ENCODE measurements around the gene FHOD3. TPM values are rescaled to one million over a fixed set of nuclear protein-coding genes. Genes with fewer than 3 reads are reported as not detected.

Gene FHOD3
- total RNA-seq (2022; extraction: Qiagen RNA extraction; ENCODE audit: low read depth) = 1.9 to 3.2 TPM (median 2.6 TPM) in 5 replicates

DNA sequence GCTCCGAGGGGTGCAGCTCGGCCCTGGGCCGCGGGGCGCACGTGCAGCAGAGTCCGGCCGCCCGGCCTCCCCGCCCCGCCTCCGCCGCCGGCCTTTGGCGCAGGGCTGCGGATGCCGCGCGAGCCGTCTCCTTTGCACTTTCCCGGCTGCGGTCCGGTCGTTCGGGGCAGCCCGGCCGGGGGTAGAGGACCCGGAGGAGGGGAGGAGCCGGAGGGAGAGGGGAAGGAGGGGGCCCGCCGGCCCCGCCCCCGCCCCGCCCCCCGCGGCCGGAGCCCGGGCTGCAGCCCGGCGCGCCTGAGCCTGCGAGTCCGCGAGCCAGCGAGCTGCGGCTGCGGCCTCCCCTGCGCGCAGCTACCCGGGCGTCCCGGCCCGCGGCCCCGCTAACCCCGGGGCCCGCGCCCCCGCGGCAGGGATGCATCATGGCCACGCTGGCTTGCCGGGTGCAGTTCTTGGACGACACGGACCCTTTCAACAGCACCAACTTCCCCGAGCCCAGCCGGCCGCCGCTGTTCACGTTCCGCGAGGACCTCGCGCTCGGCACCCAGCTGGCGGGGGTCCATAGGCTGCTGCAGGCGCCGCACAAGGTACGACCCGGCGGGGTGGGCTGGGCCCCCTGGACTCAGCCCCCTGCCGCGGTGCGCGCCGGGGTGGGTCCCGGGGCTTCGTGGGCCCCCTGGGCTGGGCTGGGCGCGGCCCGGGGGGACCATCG, at the start of gene FHOD3:
TSS of gene FHOD3 (plus strand) at position 297 of the 709 bp plus-strand sequence. CDS start at position 420, 123 bp downstream.

DNA sequence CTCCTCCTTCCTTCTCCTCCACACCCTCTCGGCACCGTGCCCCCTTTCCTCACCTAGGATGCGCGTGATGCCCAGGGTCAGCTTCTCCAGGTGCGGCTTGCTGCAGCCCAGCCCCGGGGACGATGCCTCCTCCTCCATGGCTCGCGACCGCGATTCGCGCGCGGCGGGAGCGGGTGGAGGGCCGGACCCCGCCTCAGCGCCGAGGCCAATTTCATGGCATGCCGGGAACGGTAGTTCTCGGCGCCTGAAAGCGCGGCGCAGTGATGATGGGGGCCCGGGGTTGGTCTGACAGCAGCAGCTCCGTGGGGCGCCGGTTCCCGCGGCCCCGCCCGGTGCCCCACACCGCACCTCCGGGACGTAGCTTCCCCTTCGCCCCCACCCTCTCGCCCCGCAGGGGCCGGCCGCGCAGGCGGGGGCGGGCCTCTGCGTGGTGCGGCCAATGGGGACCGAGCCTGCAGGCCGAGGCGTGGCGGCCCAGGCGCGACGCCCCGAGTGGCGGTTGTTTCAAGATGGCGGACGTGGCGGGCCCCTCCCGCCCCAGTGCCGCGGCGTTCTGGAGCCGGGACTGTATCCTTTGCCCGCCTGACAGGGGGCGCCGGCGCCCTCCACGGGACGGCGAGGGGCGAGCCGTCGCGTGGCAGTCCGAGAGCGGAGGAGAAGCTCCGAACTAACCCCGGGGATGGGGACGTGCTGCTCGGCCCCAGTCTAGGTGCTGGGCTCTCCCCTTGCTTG, 531.3 kb downstream of the FHOD3 start, which contains the start of the genes KIAA1328 and TPGS2:
TSS of gene KIAA1328 (plus strand) at position 498 of the 732 bp plus-strand sequence. CDS start at position 510, 12 bp downstream.
TSS of gene TPGS2 (minus strand) at position 373 of the 732 bp plus-strand sequence. CDS start at position 138, 235 bp downstream.

Other genes with a start within 250 kb of the FHOD3 start
- gene RPRD1A, start 230.2 kb upstream of the FHOD3 start, total RNA-seq (2022; extraction: Qiagen RNA extraction; ENCODE audit: low read depth) = 20.3 to 24.7 TPM (median 23.4 TPM) in 5 replicates
- 40.1 to 53.5 TPM (median 51.2 TPM) in 5 replicates for gene SLC39A6, start 168.4 kb upstream of the FHOD3 start, total RNA-seq (2022; extraction: Qiagen RNA extraction; ENCODE audit: low read depth)
- gene ELP2, start 167.8 kb upstream of the FHOD3 start, total RNA-seq (2022; extraction: Qiagen RNA extraction; ENCODE audit: low read depth) = 33.6 to 42.9 TPM (median 38.3 TPM) in 5 replicates
- gene MOCOS, start 110.2 kb upstream of the FHOD3 start, total RNA-seq (2022; extraction: Qiagen RNA extraction; ENCODE audit: low read depth) = 2.7 to 4.6 TPM (median 2.7 TPM) in 5 replicates